HG03342 (cell line): Measurements from ENCODE around the gene POPDC2.
"Not testable (repeated sequence)": the region's sequence is repeated elsewhere in the genome, so short reads cannot be mapped to it uniquely, and the experiment has no call there.

Source experiments
- ATAC-seq: cut with Tn5 transposase; IDR thresholded peaks from one replicate; pipeline ENCODE4 v1.9.1; 2021; ENCODE audit warnings: mild to moderate bottlenecking, moderate library complexity; ENCODE audit not compliant: unreplicated experiment

POPDC2 gene

GRCh38 chr3:119616056-119616455 lies 44.3 kb downstream of the POPDC2 start:
- ATAC-seq: no peak

- ATAC-seq: no peak
These were observed 46.5 kb downstream of the POPDC2 start for GRCh38 chr3:119613872-119614271.

GRCh38 chr3:119613201-119613600 lies 47.2 kb downstream of the POPDC2 start:
- no peak for ATAC-seq

- no peak for ATAC-seq
These were observed 48.7 kb downstream of the POPDC2 start for GRCh38 chr3:119611664-119612063.

GRCh38 chr3:119609301-119609700 lies 51.1 kb downstream of the POPDC2 start:
- ATAC-seq: no peak

GRCh38 chr3:119608405-119609000 lies 51.9 kb downstream of the POPDC2 start:
- ATAC-seq: no peak

GRCh38 chr3:119604878-119605277 lies 55.5 kb downstream of the POPDC2 start:
- no peak for ATAC-seq

GRCh38 chr3:119602676-119603075 lies 57.7 kb downstream of the POPDC2 start:
- no peak for ATAC-seq

GRCh38 chr3:119601154-119601553 lies 59.2 kb downstream of the POPDC2 start:
- no peak for ATAC-seq

GRCh38 chr3:119600732-119601131 lies 59.7 kb downstream of the POPDC2 start:
- ATAC-seq: peak; percentile 61

GRCh38 chr3:119599558-119600174 lies 60.7 kb downstream of the POPDC2 start:
- no peak for ATAC-seq

- ATAC-seq: peak; percentile 45
These were observed 61.8 kb downstream of the POPDC2 start for GRCh38 chr3:119598410-119599098.

- no peak for ATAC-seq
These were observed 62.7 kb downstream of the POPDC2 start, which contains the start of gene PLA1A for GRCh38 chr3:119597548-119598288. TSS of gene PLA1A (plus strand) at chr3:119597885. CDS start at chr3:119597914, 29 bp downstream.

GRCh38 chr3:119596398-119596797 lies 64.0 kb downstream of the POPDC2 start:
- ATAC-seq: no peak

GRCh38 chr3:119595639-119596334 lies 64.6 kb downstream of the POPDC2 start:
- ATAC-seq: no peak

- ATAC-seq: not testable (repeated sequence)
These were observed 65.5 kb downstream of the POPDC2 start for GRCh38 chr3:119594929-119595328.

- no peak for ATAC-seq
These were observed 66.3 kb downstream of the POPDC2 start for GRCh38 chr3:119594066-119594465.

GRCh38 chr3:119592861-119593260 lies 67.5 kb downstream of the POPDC2 start:
- no peak for ATAC-seq
